D721Med (cell line): ENCODE results near the gene GAB1.

Experiments used
- DNase-seq: peaks from one replicate; pipeline ENCODE4 v3.0.0; 2011; ENCODE audit warnings: low spot score; ENCODE audit not compliant: insufficient read length
- FAIRE-seq: peaks from 2 replicates; lab custom pipeline; 2011; peaks lifted over from hg19 to GRCh38; lab: Jason Lieb, UNC
- TF ChIP-seq, protein P1 (sequence below): IDR thresholded peaks from 2 replicates; pipeline ENCODE4 v1.5.1; 2012; ENCODE audit warnings: mild to moderate bottlenecking, control low read depth; ENCODE audit not compliant: insufficient read depth; ENCODE audit errors: missing control alignments

Gene GAB1

DNA sequence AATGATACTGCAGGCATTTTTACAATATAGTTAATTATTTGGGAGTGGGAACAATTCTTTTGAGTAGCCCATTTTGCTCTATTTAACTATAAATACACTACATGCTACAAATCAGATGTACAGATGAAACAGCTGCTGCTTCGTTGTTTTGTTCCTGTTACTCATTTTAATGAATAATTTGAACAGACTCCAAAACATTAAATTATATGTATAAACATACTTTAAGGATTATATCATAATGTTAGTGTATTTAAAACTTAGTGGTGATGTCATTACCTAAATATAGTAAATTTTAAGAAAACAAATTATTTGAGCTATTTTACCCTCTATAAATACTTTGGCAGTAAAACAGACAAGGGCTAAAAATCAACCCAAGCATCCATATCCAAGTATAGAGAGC lies 60.7 kb downstream of the GAB1 start:
- DNase-seq (no peak), FAIRE-seq (no peak)
- TF ChIP-seq, protein P1, sequence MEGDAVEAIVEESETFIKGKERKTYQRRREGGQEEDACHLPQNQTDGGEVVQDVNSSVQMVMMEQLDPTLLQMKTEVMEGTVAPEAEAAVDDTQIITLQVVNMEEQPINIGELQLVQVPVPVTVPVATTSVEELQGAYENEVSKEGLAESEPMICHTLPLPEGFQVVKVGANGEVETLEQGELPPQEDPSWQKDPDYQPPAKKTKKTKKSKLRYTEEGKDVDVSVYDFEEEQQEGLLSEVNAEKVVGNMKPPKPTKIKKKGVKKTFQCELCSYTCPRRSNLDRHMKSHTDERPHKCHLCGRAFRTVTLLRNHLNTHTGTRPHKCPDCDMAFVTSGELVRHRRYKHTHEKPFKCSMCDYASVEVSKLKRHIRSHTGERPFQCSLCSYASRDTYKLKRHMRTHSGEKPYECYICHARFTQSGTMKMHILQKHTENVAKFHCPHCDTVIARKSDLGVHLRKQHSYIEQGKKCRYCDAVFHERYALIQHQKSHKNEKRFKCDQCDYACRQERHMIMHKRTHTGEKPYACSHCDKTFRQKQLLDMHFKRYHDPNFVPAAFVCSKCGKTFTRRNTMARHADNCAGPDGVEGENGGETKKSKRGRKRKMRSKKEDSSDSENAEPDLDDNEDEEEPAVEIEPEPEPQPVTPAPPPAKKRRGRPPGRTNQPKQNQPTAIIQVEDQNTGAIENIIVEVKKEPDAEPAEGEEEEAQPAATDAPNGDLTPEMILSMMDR: no peak

DNA sequence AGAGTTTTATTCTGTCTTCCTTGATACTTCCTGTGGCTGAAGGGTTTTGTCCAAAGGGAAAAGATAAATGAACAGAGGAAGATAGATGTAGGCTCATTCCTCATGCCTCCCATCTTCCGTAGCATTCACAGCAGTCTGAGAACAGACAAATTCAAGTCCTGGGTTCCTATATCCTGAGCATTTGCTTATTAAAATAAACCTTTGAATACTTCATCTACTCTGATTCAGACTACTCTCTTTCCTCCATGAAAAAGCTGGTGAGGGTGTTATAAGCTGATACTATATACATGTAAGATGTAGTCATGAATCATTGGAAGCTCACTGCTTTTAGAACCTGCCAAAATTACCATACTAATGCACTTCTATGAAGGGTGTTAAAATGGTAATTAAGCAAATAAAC lies 61.2 kb downstream of the GAB1 start:
- FAIRE-seq (no peak), DNase-seq (no peak)
- TF ChIP-seq, protein P1: no peak

DNA sequence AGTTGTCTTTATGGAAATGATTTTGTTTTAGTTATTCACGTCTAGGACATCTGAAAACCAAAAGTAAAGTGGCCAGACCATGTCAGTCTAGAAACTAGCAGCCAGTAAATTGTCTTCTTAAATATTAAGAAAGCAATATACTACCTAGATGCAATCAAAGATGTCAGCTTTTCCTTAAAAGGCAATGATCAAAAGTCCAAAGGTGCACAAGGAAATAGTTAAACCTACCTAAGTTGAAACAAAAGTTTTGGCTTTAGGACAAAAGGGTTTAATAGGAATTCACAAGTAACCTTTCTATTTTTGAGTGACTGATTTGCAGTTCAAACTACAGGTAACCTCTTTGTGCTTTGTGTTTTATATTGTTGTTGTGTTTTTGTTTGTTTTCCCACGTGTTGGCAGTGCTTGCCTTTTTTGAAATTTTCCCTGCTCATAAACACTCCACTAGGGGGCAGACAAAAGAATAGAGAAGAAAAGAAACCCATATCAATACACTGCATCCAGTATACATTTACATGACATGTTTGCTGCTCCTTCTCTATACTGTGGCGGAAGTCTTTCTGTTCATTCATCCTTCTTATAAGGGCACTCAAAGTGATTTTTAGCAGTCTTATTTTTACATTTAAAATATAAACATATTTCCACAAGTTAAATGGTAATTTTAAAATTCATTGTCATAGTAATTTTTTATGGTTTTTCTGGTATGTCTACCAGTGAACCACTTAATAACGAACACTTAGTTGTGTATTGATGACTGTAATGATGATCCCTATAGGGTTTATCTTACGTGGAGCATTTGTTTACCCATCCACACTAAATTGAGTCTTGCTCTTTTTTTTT lies 62.7 kb downstream of the GAB1 start:
- peak; percentile 83 for FAIRE-seq
- TF ChIP-seq, protein P1: peak; percentile 74
- no peak for DNase-seq

DNA sequence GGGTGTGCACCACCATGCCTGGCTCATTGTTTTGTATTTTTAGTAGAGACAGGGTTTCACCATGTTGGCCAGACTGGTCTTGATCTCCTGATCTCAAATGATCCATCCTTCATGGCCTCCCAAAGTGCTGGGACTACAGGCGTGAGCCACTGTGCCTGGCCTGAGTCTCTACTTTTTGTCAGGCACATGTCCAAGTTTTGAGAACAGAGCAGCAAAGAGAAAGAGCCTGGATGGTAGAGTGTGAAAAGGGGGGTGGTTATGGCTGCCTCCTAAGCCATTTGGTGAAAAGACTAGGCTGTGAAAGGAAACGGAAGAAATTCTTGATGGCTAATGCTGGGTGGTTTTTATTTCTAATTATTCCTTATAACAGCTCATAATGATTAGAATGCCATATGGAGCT lies 63.4 kb downstream of the GAB1 start:
- FAIRE-seq (no peak), DNase-seq (no peak)
- TF ChIP-seq, protein P1: no peak

DNA sequence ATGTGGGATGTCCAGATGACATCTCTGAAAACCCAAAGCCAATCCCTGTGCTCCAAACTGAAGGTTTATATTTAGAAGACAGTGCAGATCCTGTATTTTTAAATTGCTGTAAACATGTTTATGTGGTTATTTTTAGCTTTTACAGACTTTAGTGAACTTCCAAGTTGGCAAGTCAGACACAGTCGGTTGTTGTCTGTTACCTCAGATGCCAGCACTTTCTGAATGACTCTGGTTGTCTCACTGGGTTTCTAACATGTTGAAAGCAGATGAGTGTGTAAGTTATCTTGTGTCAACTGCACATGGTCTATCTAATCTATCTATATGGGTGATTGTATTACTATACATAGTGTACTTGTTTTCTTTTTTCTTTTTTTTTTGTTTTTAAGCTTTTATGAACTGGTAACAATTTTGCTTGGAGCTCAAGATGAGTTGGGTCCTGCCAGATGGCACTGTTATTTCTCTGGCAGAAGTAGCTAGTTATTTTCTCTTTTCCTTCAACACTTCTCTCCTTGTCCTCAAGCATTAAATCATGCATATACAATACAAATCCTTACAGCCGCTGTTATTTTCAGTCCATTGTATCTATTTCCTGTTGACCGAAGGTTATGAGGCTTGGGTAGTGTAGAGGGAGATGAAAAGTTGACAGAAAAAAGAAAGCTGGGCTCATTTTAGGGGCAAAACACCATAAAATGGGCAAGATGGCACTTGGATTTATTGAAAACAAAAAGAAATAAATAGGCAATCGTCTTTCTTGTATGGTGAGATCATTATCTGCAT lies 66.3 kb downstream of the GAB1 start:
- DNase-seq (no peak), FAIRE-seq (no peak)
- TF ChIP-seq, protein P1: no peak

DNA sequence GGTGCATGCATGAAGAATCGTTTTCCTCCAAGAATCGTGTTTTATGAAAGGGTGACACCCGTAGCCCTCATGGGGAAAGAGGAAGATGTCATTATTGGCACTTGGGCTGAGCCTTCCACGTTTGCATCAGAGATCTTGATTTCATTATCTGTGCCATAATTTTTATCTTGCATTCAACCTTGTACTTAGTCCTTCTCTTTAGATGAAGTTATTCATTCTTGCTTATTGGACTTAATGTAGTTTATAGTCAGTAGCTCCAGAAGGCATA lies 66.8 kb downstream of the GAB1 start:
- DNase-seq (no peak), FAIRE-seq (no peak)
- TF ChIP-seq, protein P1: no peak

DNA sequence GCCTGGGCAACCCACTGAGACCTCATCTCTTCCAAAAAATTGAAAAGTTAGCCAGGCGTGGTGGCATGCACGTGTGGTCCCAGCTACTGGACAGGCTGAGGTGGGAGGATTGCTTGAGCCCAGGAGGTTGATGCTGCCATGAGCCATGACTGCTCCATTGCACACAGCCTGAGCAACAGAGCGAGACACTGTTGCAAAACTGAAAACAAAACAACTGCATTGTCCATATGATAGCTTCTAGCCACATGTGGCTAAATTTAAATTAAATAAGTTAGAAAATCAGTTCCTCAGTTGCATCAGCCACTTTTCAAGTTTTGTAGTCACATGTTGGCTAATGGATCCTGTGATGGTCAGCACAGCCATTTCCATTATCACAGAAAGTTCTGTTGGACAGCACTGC lies 67.9 kb downstream of the GAB1 start:
- DNase-seq: no peak
- TF ChIP-seq, protein P1: no peak
- no peak for FAIRE-seq
